HEK293T (cell line): ENCODE data around the gene MAGEA6.

Experiments
- BHLHE40 ChIP-seq: fragments of 450-650 bp; IDR thresholded peaks from 2 replicates; pipeline ENCODE4 v1.6.1; 2016; ENCODE audit warnings: mild to moderate bottlenecking, moderate library complexity, borderline replicate concordance
- FOXA1 ChIP-seq: fragments of 450-650 bp; IDR thresholded peaks from 2 replicates; pipeline ENCODE4 v1.6.1; 2016; ENCODE audit warnings: mild to moderate bottlenecking
- FOXK2 ChIP-seq: fragments of 450-650 bp; IDR thresholded peaks from 2 replicates; pipeline ENCODE4 v1.6.1; 2016; ENCODE audit warnings: mild to moderate bottlenecking
- FOXM1 ChIP-seq: fragments of 450-650 bp; IDR thresholded peaks from 2 replicates; pipeline ENCODE4 v1.6.1; 2017; ENCODE audit warnings: mild to moderate bottlenecking, borderline replicate concordance
- NFRKB ChIP-seq: fragments of 450-650 bp; IDR thresholded peaks from 2 replicates; pipeline ENCODE4 v1.6.1; 2016; ENCODE audit warnings: mild to moderate bottlenecking, moderate library complexity
- SP1 ChIP-seq: fragments of 450-650 bp; IDR thresholded peaks from 2 replicates; pipeline ENCODE4 v1.6.1; 2017
- TARDBP ChIP-seq: fragments of 450-650 bp; IDR thresholded peaks from 2 replicates; pipeline ENCODE4 v1.6.1; 2016

- TF ChIP-seq BHLHE40 (no peak), FOXK2 (no peak), FOXM1 (no peak), FOXA1 (no peak), TARDBP (no peak), NFRKB (no peak), SP1 (no peak)
Observed at GRCh38 chrX:152806035-152806434, 36.5 kb upstream of the MAGEA6 start.
